Sigmoid colon (tissue), 7 donors: ENCODE data around the gene ADARB2. TPM values are rescaled to one million over a fixed set of nuclear protein-coding genes. Genes with fewer than 3 reads are reported as not detected.

ENCODE experiments used
- DNase-seq: peaks from one replicate; pipeline ENCODE4 v3.0.0-alpha.2; 2019
- H3K27ac ChIP-seq, 4 donors: fragments of 200-600 bp; sonication (generic); one replicate each; pipeline ENCODE4 v1.5.1; 2016 to 2019; ENCODE audit warnings: mild to moderate bottlenecking in 1 of 4
- H3K27me3 ChIP-seq, 3 donors: fragments of 200-600 bp; sonication (generic); one replicate each; pipeline ENCODE4 v1.5.1; 2019; ENCODE audit warnings: mild to moderate bottlenecking in 1 of 3
- H3K36me3 ChIP-seq, 4 donors: fragments of 200-600 bp; sonication (generic); one replicate each; pipeline ENCODE4 v1.5.1; 2016 to 2019
- H3K4me1 ChIP-seq, 4 donors: fragments of 200-600 bp; sonication (generic); one replicate each; pipeline ENCODE4 v1.5.1; 2017 to 2019
- H3K4me3 ChIP-seq, 4 donors: fragments of 200-600 bp; sonication (generic); one replicate each; pipeline ENCODE4 v1.5.1; 2017 to 2019; ENCODE audit warnings: mild to moderate bottlenecking in 2 of 4, moderate library complexity in 1 of 4
- H3K9me3 ChIP-seq, 4 donors: fragments of 200-600 bp in 3 of 4; sonication (generic) in 3 of 4; one replicate each; pipeline versions ENCODE4 v1.5.1 to v1.6.1; 2013 to 2019
- CTCF ChIP-seq, 4 experiments: fragments of 450-650 bp in 3 of 4; fragments of 200-600 bp in 1 of 4; IDR thresholded peaks; one replicate each; pipeline ENCODE4 v1.5.1; 2016 to 2019; ENCODE audit warnings: antibody characterized with exemption in 4 of 4, mild to moderate bottlenecking in 3 of 4, moderate library complexity in 2 of 4
- EP300 ChIP-seq, 4 donors: sonication (generic); formaldehyde crosslinking; IDR thresholded peaks; one replicate each; pipeline ENCODE4 v1.6.1; 2017; ENCODE audit warnings: antibody characterized with exemption in 4 of 4
- POLR2A ChIP-seq, 2 donors: fragments of 450-650 bp; IDR thresholded peaks; one replicate each; pipeline ENCODE4 v1.6.1; 2016; ENCODE audit warnings: antibody characterized with exemption in 2 of 2, mild to moderate bottlenecking in 2 of 2, moderate library complexity in 2 of 2
- POLR2AphosphoS5 ChIP-seq, 4 donors: sonication (generic); formaldehyde crosslinking; IDR thresholded peaks; one replicate each; pipeline ENCODE4 v1.6.1; 2017; ENCODE audit warnings: antibody characterized with exemption in 4 of 4
- WGBS, 2 donors: extraction: QIAGEN DNeasy Blood & Tissue Kit; methylation state at CpG; one replicate each; pipeline ENCODE4 v1.1.7; 2013; 5-methylcytosine and 5-hydroxymethylcytosine counted together
- intact Hi-C: fragments of 100-400 bp; cut with DNase I; formaldehyde crosslinking; loops from one replicate; pipeline ENCODE4 v1.15.1; 2023
- polyA plus RNA-seq, 3 donors: library from polyadenylated mRNA; stranded (reverse); fragments of 200-250 nt; gene quantifications; one replicate each; pipeline ENCODE4 v1.2.3, GENCODE V29; 2013
- total RNA-seq, 4 donors: library from RNA; depleted of rRNA; stranded (reverse); fragments of >200 nt; gene quantifications; one replicate each; pipeline ENCODE4 v1.1.0, GENCODE V29; 2016
- donor health status: healthy with polysubstance abuse.
- donor health status: Bipolar disorder and iron deficiency.
- donor health status: healthy.

The ADARB2 gene
- total and polyA plus RNA-seq, 7 donors = 0.60 to 5.9 (median 3.5) TPM; not detected in 1

- Histone ChIP-seq H3K4me1 (no peaks in the 10 kb centered on the region), H3K27ac (no peak overlapping the region), H3K36me3 (no peaks in the 10 kb centered on the region), H3K4me3 (no peak overlapping the region), H3K27me3 (peaks cover 0 to 11% (median 0%) of the 10 kb centered on the region in 3 donors), H3K9me3 (no peaks in the 10 kb centered on the region)
- no peak for DNase-seq
- intact Hi-C loops = no loop called here
- WGBS, 2 donors = 82 to 86% methylated on average over 8 of the region's 8 CpGs
- TF ChIP-seq CTCF (IDR thresholded peaks at IDR 0.05) (no peak), POLR2A (IDR thresholded peaks at IDR 0.05) (no peak), EP300 (IDR thresholded peaks at IDR 0.05) (no peak), POLR2AphosphoS5 (IDR thresholded peaks at IDR 0.05) (no peak)
Measured at GRCh38 chr10:1230138-1230537, 507.2 kb downstream of the ADARB2 start.

- WGBS, 2 donors = 94% methylated on average over 10 of the region's 10 CpGs
- Histone ChIP-seq H3K4me1 (no peaks in the 10 kb centered on the region), H3K9me3 (no peaks in the 10 kb centered on the region), H3K4me3 (no peak overlapping the region), H3K36me3 (no peaks in the 10 kb centered on the region), H3K27me3 (peaks cover 0 to 11% (median 0%) of the 10 kb centered on the region in 3 donors), H3K27ac (no peak overlapping the region)
- intact Hi-C loops = no loop called here
- TF ChIP-seq EP300 (IDR thresholded peaks at IDR 0.05) (no peak), POLR2A (IDR thresholded peaks at IDR 0.05) (no peak), POLR2AphosphoS5 (IDR thresholded peaks at IDR 0.05) (no peak), CTCF (IDR thresholded peaks at IDR 0.05) (no peak)
- DNase-seq = no peak
Measured at GRCh38 chr10:1229574-1229973, 507.8 kb downstream of the ADARB2 start.

DNA sequence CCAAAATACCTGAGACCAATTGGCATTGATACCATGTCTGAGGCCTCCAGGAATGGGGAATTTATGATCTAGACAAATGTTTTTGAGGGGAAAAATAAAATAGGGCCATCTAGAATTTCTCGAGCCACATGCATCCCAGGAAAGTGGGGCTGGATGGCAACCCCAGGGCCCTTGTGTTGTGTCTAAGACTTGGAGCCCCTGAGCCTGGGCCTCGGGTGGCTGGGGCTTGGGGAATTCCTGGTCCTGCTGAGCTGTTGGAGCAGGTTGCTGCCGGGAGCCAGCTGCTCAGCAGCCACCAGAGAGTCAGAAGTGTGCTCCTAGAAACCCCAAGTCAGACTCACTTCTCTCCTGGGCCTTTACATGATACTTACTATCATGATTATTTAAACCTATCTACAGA lies 508.2 kb downstream of the ADARB2 start:
- Histone ChIP-seq H3K27ac (no peak overlapping the region), H3K9me3 (no peaks in the 10 kb centered on the region), H3K36me3 (no peaks in the 10 kb centered on the region), H3K27me3 (peaks cover 0 to 11% (median 0%) of the 10 kb centered on the region in 3 donors), H3K4me3 (no peak overlapping the region), H3K4me1 (no peaks in the 10 kb centered on the region)
- no peak for DNase-seq
- intact Hi-C loops = no loop called here
- no peak for TF ChIP-seq CTCF (IDR thresholded peaks at IDR 0.05)
- TF ChIP-seq POLR2A (IDR thresholded peaks at IDR 0.05) = no peak
- TF ChIP-seq POLR2AphosphoS5 (IDR thresholded peaks at IDR 0.05) = no peak
- no peak for TF ChIP-seq EP300 (IDR thresholded peaks at IDR 0.05)
- WGBS, 2 donors = 72 to 78% methylated on average over 3 of the region's 3 CpGs

GRCh38 chr10:1228467-1228975 lies 508.8 kb downstream of the ADARB2 start:
- no peak for DNase-seq
- WGBS, 2 donors = 88 to 92% methylated on average over 14 of the region's 14 CpGs
- Histone ChIP-seq H3K27ac (no peak overlapping the region), H3K36me3 (no peaks in the 10 kb centered on the region), H3K4me1 (no peaks in the 10 kb centered on the region), H3K9me3 (no peaks in the 10 kb centered on the region), H3K4me3 (no peak overlapping the region), H3K27me3 (peaks cover 0 to 11% (median 0%) of the 10 kb centered on the region in 3 donors)
- TF ChIP-seq POLR2A (IDR thresholded peaks at IDR 0.05) (no peak), EP300 (IDR thresholded peaks at IDR 0.05) (no peak), POLR2AphosphoS5 (IDR thresholded peaks at IDR 0.05) (no peak), CTCF (IDR thresholded peaks at IDR 0.05) (no peak)
- intact Hi-C loops = no loop called here
